Stimulated activated CD8-positive, alpha-beta memory T cell treated with anti-CD3 and anti-CD28 coated beads, Interleukin-2, amount 100 ng/mL, for 48 hours (primary cell): ENCODE results near the gene RASSF8.

Experiments
- DNase-seq, 2 donors: peaks; one replicate each; pipeline ENCODE4 v3.0.0-alpha.2; 2020; ENCODE audit warnings: low read depth in 2 of 2

RASSF8 gene

GRCh38 chr12:25962932-25963525 lies 4.5 kb downstream of the RASSF8 start:
- DNase-seq = no peak

DNA sequence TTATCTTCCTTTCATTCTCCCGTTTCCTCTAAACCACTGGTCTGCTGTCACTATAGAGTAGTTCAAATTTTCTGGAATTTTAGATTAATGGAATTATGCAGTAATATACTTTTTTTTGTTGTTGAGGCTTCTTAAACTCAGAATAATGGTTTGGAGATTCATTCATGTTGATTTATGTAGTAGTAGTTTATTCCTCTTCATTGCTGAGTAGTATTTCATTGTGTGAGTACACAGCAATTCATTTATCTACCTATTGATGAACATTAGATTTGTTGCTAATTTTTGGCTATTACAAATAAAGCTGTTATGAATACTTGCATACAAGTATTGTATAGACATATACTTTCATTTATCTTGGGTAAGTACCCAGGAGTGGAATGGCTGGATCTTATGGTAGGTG lies 7.2 kb downstream of the RASSF8 start:
- DNase-seq = no peak

GRCh38 chr12:25970082-25970481 lies 11.6 kb downstream of the RASSF8 start:
- no peak for DNase-seq

DNA sequence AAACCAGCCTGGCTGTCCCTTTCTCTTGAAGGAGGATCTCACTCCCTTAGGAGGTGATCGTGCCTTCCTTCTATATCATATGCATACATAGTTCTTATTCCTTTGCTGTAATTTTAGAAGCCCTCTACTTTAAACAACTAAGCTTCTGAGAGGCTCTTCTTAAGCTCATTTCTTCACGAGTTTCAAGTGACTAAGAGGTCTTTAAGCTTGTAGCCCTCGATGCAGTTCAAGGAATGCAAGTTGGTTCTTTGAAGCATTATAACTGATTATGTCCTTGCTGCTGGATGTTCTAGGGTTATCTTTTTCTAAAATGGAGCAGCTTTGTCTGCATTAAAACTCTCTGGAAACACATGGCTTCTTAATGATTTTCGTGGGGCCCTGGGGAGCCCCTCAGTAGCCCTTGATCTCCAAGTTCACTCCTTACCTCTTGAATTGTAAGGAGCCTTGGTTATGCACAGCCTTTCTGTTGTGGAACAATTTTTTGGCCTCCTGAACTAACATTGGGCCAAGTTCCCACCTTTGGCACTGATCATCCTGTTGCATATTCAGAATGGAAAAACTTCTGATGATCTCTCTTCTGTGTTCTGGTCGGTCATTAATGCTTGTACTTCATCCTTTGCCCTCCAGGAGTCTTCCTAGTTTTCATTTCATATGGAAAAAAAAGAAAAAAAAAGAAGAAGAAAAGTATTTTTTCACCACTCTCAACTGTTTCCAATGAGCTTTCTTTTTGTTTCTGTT lies 12.6 kb downstream of the RASSF8 start:
- DNase-seq = no peak

DNA sequence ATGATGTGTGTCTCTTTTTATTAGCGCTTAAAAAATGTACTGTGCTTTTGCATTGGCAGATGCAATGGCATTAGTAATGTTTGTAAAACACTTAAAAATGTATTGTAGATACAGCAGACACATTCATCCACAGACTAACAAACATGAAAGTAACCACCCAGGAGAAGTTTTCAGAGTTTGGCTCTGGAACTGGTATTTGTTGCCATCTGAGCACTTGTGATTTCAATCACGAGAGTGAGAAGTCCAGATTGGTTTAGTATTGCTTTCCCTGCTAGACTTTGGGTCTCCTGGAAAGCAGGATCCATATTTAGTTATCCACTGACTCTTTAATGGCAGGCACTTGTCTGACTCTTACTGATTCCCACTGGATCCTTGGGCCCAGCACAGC lies 13.2 kb downstream of the RASSF8 start:
- no peak for DNase-seq

DNA sequence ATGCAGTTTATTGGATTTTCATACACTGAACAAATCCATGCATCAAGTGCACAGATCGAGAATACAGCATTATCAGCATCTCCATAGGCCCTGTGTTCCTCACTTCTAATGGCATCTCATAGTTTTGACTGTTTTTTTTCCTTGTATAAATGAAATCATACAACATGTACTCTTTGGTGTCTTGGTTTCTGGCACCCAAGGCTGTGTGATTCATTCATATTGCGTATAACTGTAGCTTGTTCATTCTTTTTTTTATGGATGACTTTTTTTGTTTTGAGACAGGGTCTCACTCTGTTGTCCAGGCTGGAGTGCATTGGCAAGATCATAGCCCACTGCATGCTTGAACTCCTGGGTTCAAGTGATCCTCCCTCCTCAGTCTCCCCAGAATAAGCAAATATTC lies 14.3 kb downstream of the RASSF8 start:
- no peak for DNase-seq

DNA sequence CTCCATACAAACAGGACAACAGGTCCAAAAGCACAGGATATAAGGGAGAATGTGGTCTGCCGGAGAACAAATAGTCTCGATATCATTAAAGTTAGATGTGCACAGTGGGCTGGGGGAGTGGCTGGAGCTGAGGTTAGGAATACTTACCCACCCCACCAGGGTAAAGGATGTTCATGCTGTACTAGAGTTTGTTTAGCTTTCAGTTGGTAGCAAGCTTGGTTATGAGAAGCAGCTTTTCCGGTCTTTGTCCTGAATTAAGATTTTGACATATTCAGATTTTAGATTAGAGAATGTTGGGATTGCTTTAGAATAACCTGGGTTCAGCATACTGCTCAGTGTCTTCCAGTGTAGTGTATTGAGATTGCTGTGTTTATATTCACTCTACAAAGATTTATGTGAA lies 16.7 kb downstream of the RASSF8 start:
- no peak for DNase-seq

DNA sequence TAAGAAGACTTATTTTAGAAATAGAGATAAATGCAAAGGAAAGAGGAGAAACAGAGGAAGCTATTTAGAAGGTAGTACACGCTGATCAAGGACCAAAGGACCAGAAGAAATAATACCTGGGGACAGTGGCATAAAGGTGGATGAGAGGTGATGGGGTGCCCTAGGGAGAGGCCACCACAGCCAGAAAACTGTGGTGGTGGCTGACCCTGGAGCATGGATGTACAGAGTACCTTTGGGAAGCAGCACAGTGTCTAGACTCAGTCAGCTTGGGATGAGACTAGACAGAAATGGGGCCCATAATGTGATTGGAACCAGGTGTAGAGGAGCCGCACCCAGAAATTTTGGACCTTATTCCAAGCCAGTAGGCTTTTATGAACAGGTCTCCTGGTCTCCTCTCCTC lies 17.2 kb downstream of the RASSF8 start:
- DNase-seq = no peak

- no peak for DNase-seq
Observed at GRCh38 chr12:25976289-25976688, 17.8 kb downstream of the RASSF8 start.

GRCh38 chr12:25977047-25977446 lies 18.6 kb downstream of the RASSF8 start:
- no peak for DNase-seq

GRCh38 chr12:25979059-25979458 lies 20.6 kb downstream of the RASSF8 start:
- DNase-seq = no peak

DNA sequence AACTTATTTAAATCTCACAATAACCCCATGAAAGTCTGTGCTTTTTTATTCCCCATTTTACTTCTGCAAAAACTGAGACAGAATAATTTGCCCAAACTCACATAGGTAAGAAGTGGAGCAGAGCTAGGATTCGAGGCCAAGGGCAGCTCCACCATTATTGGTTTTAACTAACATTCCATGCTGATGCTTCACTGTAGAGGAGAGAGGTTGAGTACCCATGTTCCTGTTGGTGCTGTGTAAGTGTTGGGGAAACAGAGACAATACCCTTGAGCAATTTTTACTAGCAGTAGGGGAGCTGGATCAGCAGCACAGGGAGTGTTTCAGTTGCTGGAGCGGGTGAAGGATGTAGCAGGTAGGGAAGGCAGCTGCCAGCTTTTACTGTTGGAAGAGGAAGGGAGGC lies 21.1 kb downstream of the RASSF8 start:
- DNase-seq = no peak

DNA sequence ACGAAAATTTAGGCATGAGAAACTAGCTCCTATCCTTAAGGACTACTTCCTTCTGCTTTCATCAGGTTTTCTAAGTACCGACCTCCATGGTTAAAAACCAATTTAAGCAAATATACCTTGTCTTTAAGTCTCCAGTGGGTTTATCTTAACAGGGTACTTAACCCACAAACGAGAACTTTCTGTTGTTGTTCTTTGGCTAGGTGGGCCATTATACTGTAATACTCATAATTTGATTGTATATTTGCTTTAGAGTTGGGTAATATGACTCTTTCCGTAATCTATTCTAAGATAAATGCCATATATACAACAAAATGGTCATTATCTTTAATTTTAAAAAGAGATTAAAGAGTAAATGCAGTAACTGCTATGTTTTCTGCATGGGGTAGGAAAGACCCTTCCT lies 21.6 kb downstream of the RASSF8 start:
- no peak for DNase-seq

GRCh38 chr12:25981597-25981996 lies 23.1 kb downstream of the RASSF8 start:
- no peak for DNase-seq

- no peak for DNase-seq
Observed at GRCh38 chr12:25982416-25982815, 23.9 kb downstream of the RASSF8 start.

- DNase-seq = no peak
Observed at GRCh38 chr12:25983625-25984024, 25.1 kb downstream of the RASSF8 start.

DNA sequence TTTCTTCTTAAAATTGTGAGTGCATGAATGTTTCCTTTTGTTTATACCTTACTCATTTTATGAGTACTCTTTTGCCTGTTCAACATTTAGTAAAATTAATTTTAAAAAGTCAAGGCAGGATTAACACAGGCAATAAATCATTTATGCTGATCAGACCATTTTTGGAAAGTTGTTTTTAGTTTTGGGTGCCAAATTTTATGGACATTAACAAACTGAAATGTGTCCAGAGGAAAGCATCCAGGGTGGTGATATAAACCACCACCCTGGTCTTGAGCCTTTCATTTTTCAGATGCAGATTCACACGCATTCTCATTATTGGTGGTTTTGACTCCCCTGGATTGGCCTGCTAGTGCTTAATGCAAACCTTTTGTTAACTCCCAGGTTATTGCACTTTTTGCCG lies 26.3 kb downstream of the RASSF8 start:
- no peak for DNase-seq

GRCh38 chr12:25985316-25986175 lies 27.1 kb downstream of the RASSF8 start:
- no peak for DNase-seq

GRCh38 chr12:25986180-25986579 lies 27.7 kb downstream of the RASSF8 start:
- no peak for DNase-seq

DNA sequence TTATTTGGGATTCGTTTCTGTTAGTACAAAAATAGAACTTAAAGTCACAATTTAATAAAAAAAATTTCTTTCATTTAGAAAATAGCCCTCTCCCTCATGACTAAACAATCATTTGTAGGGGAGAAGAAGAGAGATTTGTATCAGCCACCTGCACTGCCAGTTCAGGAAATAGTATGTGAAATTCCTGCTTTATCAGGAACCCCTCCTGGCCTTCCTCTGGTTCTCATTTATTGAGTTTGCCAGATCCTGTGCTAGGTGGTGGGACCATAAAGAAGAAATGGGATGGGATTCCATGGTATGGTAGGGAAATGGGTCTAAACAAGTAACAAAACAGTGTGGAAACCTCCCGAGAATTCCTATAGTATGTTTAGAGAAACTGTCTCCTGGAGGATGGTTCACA lies 30.0 kb downstream of the RASSF8 start:
- DNase-seq = no peak

DNA sequence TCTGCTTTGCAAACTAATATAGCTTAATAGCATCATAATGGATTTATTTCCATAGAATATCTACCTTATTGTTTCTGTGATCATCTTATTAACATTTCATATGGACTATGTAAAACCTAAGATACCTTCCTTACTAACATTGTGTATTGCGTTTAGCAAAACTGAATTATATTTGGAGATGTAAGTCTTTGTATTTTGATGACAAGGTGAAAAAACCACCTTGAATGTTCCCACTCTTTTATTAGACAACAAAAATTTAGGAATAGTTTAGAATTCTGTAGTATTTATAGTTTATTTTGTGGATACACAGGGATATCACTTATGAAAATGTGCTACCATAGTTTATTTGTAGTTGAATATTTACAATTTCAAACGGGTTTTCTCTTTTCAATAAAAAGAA lies 32.0 kb downstream of the RASSF8 start:
- no peak for DNase-seq

- no peak for DNase-seq
Observed at GRCh38 chr12:25992026-25992782, 33.7 kb downstream of the RASSF8 start.
